OCI-LY1 (cell line): ENCODE data around the gene NKD1.

Source experiments
- H2AFZ ChIP-seq: fragments of 200-600 bp; sonication (generic), shearing (Covaris generic); 2 replicates; pipeline ENCODE4 v1.6.0; 2014; ENCODE audit warnings: antibody characterized with exemption, mild to moderate bottlenecking, low read length
- H3F3A ChIP-seq: fragments of 200-600 bp; sonication (generic), shearing (Covaris generic); 2 replicates; pipeline ENCODE4 v1.6.0; 2014; ENCODE audit warnings: mild to moderate bottlenecking, antibody characterized with exemption, low read length, moderate library complexity; ENCODE audit not compliant: insufficient read depth
- H3K27ac ChIP-seq: fragments of 200-600 bp; sonication (generic); 2 replicates; pipeline ENCODE4 v1.5.1; 2014; ENCODE audit warnings: low read length, mixed run types, mild to moderate bottlenecking, low read depth; ENCODE audit not compliant: poor library complexity, severe bottlenecking
- H3K27me3 ChIP-seq: fragments of 200-600 bp; sonication (generic); 2 replicates; pipeline ENCODE4 v1.6.0; 2014; ENCODE audit warnings: antibody characterized with exemption, mild to moderate bottlenecking, low read length, moderate library complexity; ENCODE audit not compliant: insufficient read depth
- H3K36me3 ChIP-seq: fragments of 200-600 bp; sonication (generic); 2 replicates; pipeline ENCODE4 v1.6.1; 2014; ENCODE audit warnings: mild to moderate bottlenecking, antibody characterized with exemption, low read length, moderate library complexity, mixed read lengths; ENCODE audit not compliant: insufficient read depth
- H3K4me1 ChIP-seq: fragments of 200-600 bp; sonication (generic); 2 replicates; pipeline ENCODE4 v1.5.1; 2014; ENCODE audit warnings: mild to moderate bottlenecking, low read length, moderate library complexity; ENCODE audit not compliant: insufficient read depth, severe bottlenecking
- H3K4me2 ChIP-seq: fragments of 200-600 bp; sonication (generic), shearing (Covaris generic); 2 replicates; pipeline ENCODE4 v1.6.1; 2014; ENCODE audit warnings: low read length
- H3K4me3 ChIP-seq: fragments of 200-600 bp; sonication (generic); 2 replicates; pipeline ENCODE4 v1.5.1; 2014; ENCODE audit warnings: low read length, low read depth, mild to moderate bottlenecking, mixed read lengths; ENCODE audit not compliant: poor library complexity, severe bottlenecking
- H3K79me2 ChIP-seq: fragments of 200-600 bp; shearing (Covaris generic); 2 replicates; pipeline ENCODE4 v1.6.1; 2016; ENCODE audit warnings: mixed run types, low read length, mixed read lengths; ENCODE audit not compliant: insufficient read depth
- H3K9ac ChIP-seq: fragments of 200-600 bp; sonication (generic), shearing (Covaris generic); 2 replicates; pipeline ENCODE4 v1.6.1; 2014; ENCODE audit warnings: mild to moderate bottlenecking, low read length, mixed read lengths
- H3K9me2 ChIP-seq: fragments of 200-600 bp; sonication (generic), shearing (Covaris generic); 2 replicates; pipeline ENCODE4 v1.6.1; 2014; ENCODE audit warnings: low read depth, mild to moderate bottlenecking, low read length, mixed read lengths
- H3K9me3 ChIP-seq: fragments of 200-600 bp; shearing (Covaris generic); 2 replicates; pipeline ENCODE4 v1.6.1; 2014; ENCODE audit warnings: low read length, mixed read lengths
- H4K20me1 ChIP-seq: fragments of 200-600 bp; sonication (generic), shearing (Covaris generic); 2 replicates; pipeline ENCODE4 v1.6.0; 2016; ENCODE audit warnings: mild to moderate bottlenecking, low read length; ENCODE audit not compliant: insufficient read depth
- EZH2 ChIP-seq: fragments of 200-600 bp; sonication (generic), shearing (Covaris generic); IDR thresholded peaks from 2 replicates; pipeline ENCODE4 v1.8.0; 2017; ENCODE audit warnings: borderline replicate concordance, mixed run types, mild to moderate bottlenecking, antibody characterized with exemption, low read length, moderate library complexity, mixed read lengths
- TF ChIP-seq, protein P1 (sequence below): fragments of 200-600 bp; sonication (generic), shearing (Covaris generic); IDR thresholded peaks from 2 replicates; pipeline ENCODE4 v1.5.1; 2017; ENCODE audit warnings: mild to moderate bottlenecking, antibody characterized with exemption, low read length, moderate library complexity, mixed read lengths

NKD1 gene

DNA sequence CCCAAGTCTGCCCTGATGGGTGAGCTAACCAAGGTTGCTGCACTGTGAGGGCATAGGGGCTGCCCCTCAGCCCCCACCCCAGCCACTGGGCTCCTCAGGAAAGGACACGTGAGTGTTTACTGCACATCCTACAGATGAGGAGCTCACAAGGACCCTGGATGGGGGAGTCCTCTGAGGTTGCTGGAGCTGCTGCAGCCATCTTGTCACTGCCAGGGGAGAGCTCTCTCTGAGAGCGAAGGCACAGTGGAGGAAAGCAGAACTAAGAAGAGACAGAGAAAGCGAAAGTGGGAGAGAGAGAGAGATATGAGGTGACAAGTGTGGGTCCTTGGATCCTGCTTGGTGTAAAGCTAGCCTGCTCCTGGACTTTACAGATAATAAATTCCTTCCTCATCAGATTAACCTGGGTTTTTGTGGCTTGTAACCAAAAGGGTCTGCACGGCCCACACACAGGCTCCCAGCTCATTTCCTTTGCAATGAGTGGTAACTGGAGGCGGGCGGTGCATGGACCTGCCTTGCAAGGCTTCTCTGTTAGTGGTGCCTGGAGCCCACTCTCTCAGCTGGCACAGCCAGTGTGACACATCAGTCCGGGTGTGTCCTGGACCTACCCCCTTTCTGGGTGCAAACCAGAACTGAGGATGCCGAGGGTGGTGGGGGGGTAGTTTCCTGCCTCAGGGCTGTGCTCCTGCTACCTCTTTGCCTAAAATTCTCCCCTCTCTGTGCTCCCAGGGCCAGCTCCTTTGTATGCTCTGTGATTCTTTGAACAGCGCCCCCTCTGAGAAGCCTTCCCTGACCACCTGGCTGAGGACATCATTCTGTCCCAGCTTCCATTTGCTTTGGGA lies 118.7 kb downstream of the NKD1 start:
- Histone ChIP-seq H3K27ac (no peak overlapping the region), H3K9ac (no peak overlapping the region), H3K36me3 (peaks cover under 1% of the 10 kb centered on the region), H3F3A (0 out of 2 replicates have a peak, but pooled peaks cover 2% of the 10 kb centered on the region), H4K20me1 (no peaks in the 10 kb centered on the region), H2AFZ (no peak overlapping the region), H3K9me3 (peaks cover 3% of the 10 kb centered on the region), H3K9me2 (no peaks in the 10 kb centered on the region), H3K4me2 (no peak overlapping the region; the same call in 1 of the 2 replicates), H3K27me3 (0 out of 2 replicates have a peak, but pooled peaks cover 3% of the 10 kb centered on the region), H3K4me3 (peak overlapping the region; percentile 8), H3K79me2 (no peaks in the 10 kb centered on the region), H3K4me1 (peaks cover 3% of the 10 kb centered on the region)
- TF ChIP-seq, protein P1, sequence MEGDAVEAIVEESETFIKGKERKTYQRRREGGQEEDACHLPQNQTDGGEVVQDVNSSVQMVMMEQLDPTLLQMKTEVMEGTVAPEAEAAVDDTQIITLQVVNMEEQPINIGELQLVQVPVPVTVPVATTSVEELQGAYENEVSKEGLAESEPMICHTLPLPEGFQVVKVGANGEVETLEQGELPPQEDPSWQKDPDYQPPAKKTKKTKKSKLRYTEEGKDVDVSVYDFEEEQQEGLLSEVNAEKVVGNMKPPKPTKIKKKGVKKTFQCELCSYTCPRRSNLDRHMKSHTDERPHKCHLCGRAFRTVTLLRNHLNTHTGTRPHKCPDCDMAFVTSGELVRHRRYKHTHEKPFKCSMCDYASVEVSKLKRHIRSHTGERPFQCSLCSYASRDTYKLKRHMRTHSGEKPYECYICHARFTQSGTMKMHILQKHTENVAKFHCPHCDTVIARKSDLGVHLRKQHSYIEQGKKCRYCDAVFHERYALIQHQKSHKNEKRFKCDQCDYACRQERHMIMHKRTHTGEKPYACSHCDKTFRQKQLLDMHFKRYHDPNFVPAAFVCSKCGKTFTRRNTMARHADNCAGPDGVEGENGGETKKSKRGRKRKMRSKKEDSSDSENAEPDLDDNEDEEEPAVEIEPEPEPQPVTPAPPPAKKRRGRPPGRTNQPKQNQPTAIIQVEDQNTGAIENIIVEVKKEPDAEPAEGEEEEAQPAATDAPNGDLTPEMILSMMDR = no peak
- TF ChIP-seq EZH2 = no peak

DNA sequence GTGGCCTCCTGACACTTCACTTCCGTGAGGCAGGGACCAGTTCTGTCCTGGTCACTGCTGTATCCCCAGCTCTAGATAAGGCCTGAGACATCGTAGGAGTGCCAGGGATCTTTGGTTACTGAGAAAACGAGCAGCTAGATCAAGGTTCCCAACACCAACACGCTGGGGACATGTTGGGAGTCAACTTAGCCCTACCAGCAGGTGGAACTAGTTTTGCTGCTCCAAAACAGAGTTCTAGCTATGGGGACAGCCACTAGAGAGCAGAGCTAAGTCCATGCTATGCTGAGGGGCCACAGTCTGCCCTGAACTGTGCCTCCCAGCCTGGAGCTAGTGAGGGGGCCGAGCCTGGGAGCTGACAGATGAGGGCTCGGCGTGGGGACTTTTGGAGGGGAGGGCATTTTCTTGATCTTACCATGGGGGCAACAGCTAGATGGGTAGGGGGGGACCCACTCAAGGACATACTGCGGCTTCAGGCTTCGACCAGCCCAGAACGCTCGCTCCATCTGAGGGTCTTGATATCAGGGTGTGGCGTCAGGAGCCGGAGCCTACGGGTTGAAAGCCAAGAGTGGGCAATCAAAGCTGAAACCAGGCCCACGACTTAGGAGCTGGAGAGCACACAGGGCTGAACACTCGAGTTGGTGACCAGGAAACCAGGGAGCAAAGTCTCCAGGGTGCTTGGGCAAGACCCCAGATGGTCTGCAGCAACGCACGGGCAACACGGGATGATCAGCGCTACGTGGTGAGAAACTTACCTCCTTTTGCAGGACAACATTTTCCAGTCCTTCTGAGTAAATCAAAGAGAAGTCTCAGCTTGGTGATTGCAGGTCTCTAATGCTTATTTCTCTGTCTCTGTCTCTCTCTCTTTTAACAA lies 119.5 kb downstream of the NKD1 start:
- TF ChIP-seq EZH2 = no peak
- TF ChIP-seq, protein P1 = peak; percentile 23; the same call in 1 of the 2 replicates
- H3K79me2 ChIP-seq = no peaks in the 10 kb centered on the region
- peaks cover 3% of the 10 kb centered on the region for H3K4me1 ChIP-seq
- H3K27ac ChIP-seq = no peak overlapping the region
- no peak overlapping the region for H3K4me3 ChIP-seq
- no peaks in the 10 kb centered on the region for H3K9me2 ChIP-seq
- H3K9me3 ChIP-seq = peaks cover 9% of the 10 kb centered on the region
- no peaks in the 10 kb centered on the region for H4K20me1 ChIP-seq
- peaks cover 9% of the 10 kb centered on the region for H3K36me3 ChIP-seq
- H3K9ac ChIP-seq = no peak overlapping the region
- H3F3A ChIP-seq = 0 out of 2 replicates have a peak, but pooled peaks cover 2% of the 10 kb centered on the region
- H3K27me3 ChIP-seq = 0 out of 2 replicates have a peak, but pooled peaks cover 3% of the 10 kb centered on the region
- no peak overlapping the region for H3K4me2 ChIP-seq
- H2AFZ ChIP-seq = no peak overlapping the region

DNA sequence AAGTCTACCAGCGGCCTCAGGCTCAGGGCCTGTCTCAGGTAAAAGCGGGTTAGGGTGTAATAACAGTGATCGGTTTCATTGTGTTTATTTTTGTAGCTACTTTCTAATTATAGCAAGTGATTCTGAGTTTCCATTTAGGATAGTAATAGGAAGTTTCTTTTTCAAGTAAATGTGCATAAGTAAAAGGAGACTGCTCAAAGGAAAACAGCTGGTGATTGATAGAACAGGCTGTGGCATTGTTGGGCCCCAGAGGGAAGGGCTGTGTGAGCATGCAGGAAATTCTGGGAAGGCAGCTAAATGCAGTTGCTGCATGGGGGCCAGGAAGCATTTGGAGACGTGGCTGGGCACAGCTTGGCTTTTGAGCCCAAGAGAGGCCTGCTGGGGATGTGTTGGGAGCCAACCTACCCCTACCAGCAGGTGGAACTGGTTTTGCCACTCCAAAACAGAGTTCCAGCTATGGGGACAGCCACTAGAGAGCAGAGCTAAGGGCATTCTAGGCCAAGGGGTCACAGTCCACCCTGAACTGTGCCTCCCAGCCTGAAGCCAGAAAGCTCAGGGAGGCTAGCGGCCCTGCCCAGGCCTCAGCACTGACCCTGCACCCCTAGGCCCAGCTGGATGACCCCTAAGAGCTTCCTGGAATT lies 120.3 kb downstream of the NKD1 start:
- H2AFZ ChIP-seq = no peak overlapping the region
- H3K36me3 ChIP-seq = peaks cover 17% of the 10 kb centered on the region
- peaks cover 3% of the 10 kb centered on the region for H3K4me1 ChIP-seq
- no peak overlapping the region for H3K4me2 ChIP-seq
- H3K9ac ChIP-seq = no peak overlapping the region
- no peaks in the 10 kb centered on the region for H4K20me1 ChIP-seq
- 0 out of 2 replicates have a peak, but pooled peaks cover 3% of the 10 kb centered on the region for H3K27me3 ChIP-seq
- no peaks in the 10 kb centered on the region for H3K79me2 ChIP-seq
- H3F3A ChIP-seq = 0 out of 2 replicates have a peak, but pooled peaks cover 2% of the 10 kb centered on the region
- H3K4me3 ChIP-seq = no peak overlapping the region
- peaks cover 9% of the 10 kb centered on the region for H3K9me3 ChIP-seq
- H3K9me2 ChIP-seq = no peaks in the 10 kb centered on the region
- H3K27ac ChIP-seq = no peak overlapping the region
- TF ChIP-seq, protein P1 = no peak
- TF ChIP-seq EZH2 = no peak
